GM19395 (cell line): ENCODE data around the gene RRP8.

Experiments used
- ATAC-seq: cut with Tn5 transposase; IDR thresholded peaks from one replicate; pipeline ENCODE4 v1.9.1; 2021; ENCODE audit warnings: mild to moderate bottlenecking, moderate library complexity; ENCODE audit not compliant: unreplicated experiment

Gene RRP8

GRCh38 chr11:6548641-6549040 lies 54.8 kb downstream of the RRP8 start:
- ATAC-seq: no peak

GRCh38 chr11:6548121-6548520 lies 55.3 kb downstream of the RRP8 start:
- no peak for ATAC-seq

GRCh38 chr11:6547177-6547576 lies 56.2 kb downstream of the RRP8 start:
- ATAC-seq: no peak

- ATAC-seq: no peak
Measured at GRCh38 chr11:6546735-6547134, 56.7 kb downstream of the RRP8 start.

- ATAC-seq: no peak
Measured at GRCh38 chr11:6545917-6546605, 57.4 kb downstream of the RRP8 start.
